Epithelial cell of prostate (primary cell): ENCODE measurements around the gene LUZP2.

Experiments used
- DNase-seq: peaks from one replicate; pipeline ENCODE4 v3.0.0-alpha.2; 2011; ENCODE audit warnings: low read depth, low spot score
- H3K27ac ChIP-seq: fragments of 450-650 bp; 2 replicates; pipeline ENCODE4 v1.5.1; 2017; ENCODE audit warnings: mild to moderate bottlenecking

Gene LUZP2

GRCh38 chr11:24496736-24497725 lies at the start of gene LUZP2:
TSS of gene LUZP2 (plus strand) at chr11:24497053.
- no peak within 1 kb of the TSS for H3K27ac ChIP-seq
- DNase-seq, result no peak

- H3K27ac ChIP-seq, result no peak overlapping the region
- DNase-seq, result no peak
These were observed 43.6 kb upstream of the LUZP2 start for GRCh38 chr11:24453129-24453718.

GRCh38 chr11:24457985-24458384 lies 38.9 kb upstream of the LUZP2 start:
- H3K27ac ChIP-seq, result no peak overlapping the region
- DNase-seq, result no peak

- H3K27ac ChIP-seq, result no peak overlapping the region
These were observed 26.4 kb upstream of the LUZP2 start for GRCh38 chr11:24470431-24470830.

GRCh38 chr11:24471084-24471483 lies 25.8 kb upstream of the LUZP2 start:
- H3K27ac ChIP-seq, result no peak overlapping the region
- no peak for DNase-seq

More at GRCh38 chr11:24470431-24470830, 26.4 kb upstream of the LUZP2 start:
- no peak for DNase-seq

- DNase-seq, result no peak
- no peak overlapping the region for H3K27ac ChIP-seq
These were observed 18.1 kb upstream of the LUZP2 start for GRCh38 chr11:24478718-24479117.

GRCh38 chr11:24489477-24489876 lies 7.4 kb upstream of the LUZP2 start:
- no peak overlapping the region for H3K27ac ChIP-seq
- no peak for DNase-seq

- H3K27ac ChIP-seq, result no peak overlapping the region
- DNase-seq, result no peak
These were observed 492 bp upstream of the LUZP2 start for GRCh38 chr11:24496386-24496735.

- no peak overlapping the region for H3K27ac ChIP-seq
- DNase-seq, result no peak
These were observed 978 bp downstream of the LUZP2 start for GRCh38 chr11:24497831-24498230.

GRCh38 chr11:24502425-24502824 lies 5.6 kb downstream of the LUZP2 start:
- DNase-seq, result no peak
- H3K27ac ChIP-seq, result no peak overlapping the region

- no peak for DNase-seq
- H3K27ac ChIP-seq, result no peak overlapping the region
These were observed 12.3 kb downstream of the LUZP2 start for GRCh38 chr11:24509114-24509513.

GRCh38 chr11:24511511-24511910 lies 14.7 kb downstream of the LUZP2 start:
- no peak overlapping the region for H3K27ac ChIP-seq
- no peak for DNase-seq

GRCh38 chr11:24513479-24514218 lies 16.8 kb downstream of the LUZP2 start:
- H3K27ac ChIP-seq, result no peak overlapping the region
- DNase-seq, result no peak

GRCh38 chr11:24514219-24514594 lies 17.4 kb downstream of the LUZP2 start:
- DNase-seq, result no peak
- H3K27ac ChIP-seq, result no peak overlapping the region

- no peak overlapping the region for H3K27ac ChIP-seq
- no peak for DNase-seq
These were observed 18.8 kb downstream of the LUZP2 start for GRCh38 chr11:24515632-24516031.

GRCh38 chr11:24516638-24517037 lies 19.8 kb downstream of the LUZP2 start:
- no peak for DNase-seq
- H3K27ac ChIP-seq, result no peak overlapping the region

- H3K27ac ChIP-seq, result no peak overlapping the region
- no peak for DNase-seq
These were observed 24.7 kb downstream of the LUZP2 start for GRCh38 chr11:24521601-24522000.

- H3K27ac ChIP-seq, result no peak overlapping the region
- DNase-seq, result no peak
These were observed 27.3 kb downstream of the LUZP2 start for GRCh38 chr11:24524156-24524555.

- no peak overlapping the region for H3K27ac ChIP-seq
- no peak for DNase-seq
These were observed 34.7 kb downstream of the LUZP2 start for GRCh38 chr11:24531528-24531927.

GRCh38 chr11:24543771-24544170 lies 46.9 kb downstream of the LUZP2 start:
- no peak for DNase-seq

GRCh38 chr11:24556693-24557092 lies 59.8 kb downstream of the LUZP2 start:
- no peak for DNase-seq
- H3K27ac ChIP-seq, result no peak overlapping the region

More at GRCh38 chr11:24543771-24544170, 46.9 kb downstream of the LUZP2 start:
- no peak overlapping the region for H3K27ac ChIP-seq
